Type B pancreatic cell (in vitro differentiated cells): ENCODE data around the gene CBR4. TPM values are rescaled to one million over a fixed set of nuclear protein-coding genes. Genes with fewer than 3 reads are reported as not detected.
"Not testable (repeated sequence)": the region's sequence is repeated elsewhere in the genome, so short reads cannot be mapped to it uniquely, and the experiment has no call there.

Experiments used
- DNase-seq: peaks from one replicate; pipeline ENCODE4 v3.0.0; 2021; ENCODE audit warnings: mixed read lengths; ENCODE audit not compliant: unreplicated experiment; ENCODE audit errors: extremely low spot score
- H3K27ac Mint-ChIP-seq: 2 replicates; pipeline ENCODE4 v1.8.0; 2021; ENCODE audit warnings: mild to moderate bottlenecking, mixed read lengths
- H3K27me3 Mint-ChIP-seq: 2 replicates; pipeline ENCODE4 v1.8.0; 2021; ENCODE audit warnings: mixed read lengths
- H3K36me3 Mint-ChIP-seq: 2 replicates; pipeline ENCODE4 v1.8.0; 2021; ENCODE audit warnings: mixed read lengths
- H3K4me1 Mint-ChIP-seq: one replicate; pipeline ENCODE4 v1.8.0; 2021; ENCODE audit warnings: mixed read lengths; ENCODE audit not compliant: unreplicated experiment
- H3K4me3 Mint-ChIP-seq: 2 replicates; pipeline ENCODE4 v1.8.0; 2021; ENCODE audit warnings: mild to moderate bottlenecking, mixed read lengths
- H3K9me3 Mint-ChIP-seq: 2 replicates; pipeline ENCODE4 v1.8.0; 2021; ENCODE audit warnings: mixed read lengths
- CTCF ChIP-seq: fragments of 200-600 bp; sonication (generic); conservative IDR thresholded peaks from 2 replicates; pipeline ENCODE4 v1.5.0; 2021; ENCODE audit warnings: antibody characterized with exemption, mild to moderate bottlenecking
- total RNA-seq: library from RNA; stranded (reverse); gene quantifications from 2 replicates; pipeline ENCODE4 v1.2.1, GENCODE V29; 2021; ENCODE audit warnings: low replicate concordance

The CBR4 gene
- total RNA-seq, 1 donor from 2014 or later, result 42.6 TPM

- Mint-ChIP-seq H3K36me3 (peaks cover 35% of the 10 kb centered on the region), H3K27me3 (no peaks in the 10 kb centered on the region), H3K9me3 (peaks cover 7% of the 10 kb centered on the region), H3K4me1 (no peaks in the 10 kb centered on the region), H3K4me3 (no peak overlapping the region), H3K27ac (no peak overlapping the region)
- no peak for DNase-seq
- no peak for TF ChIP-seq CTCF
These were observed 30.7 kb downstream of the CBR4 start for GRCh38 chr4:168979338-168979737.

DNA sequence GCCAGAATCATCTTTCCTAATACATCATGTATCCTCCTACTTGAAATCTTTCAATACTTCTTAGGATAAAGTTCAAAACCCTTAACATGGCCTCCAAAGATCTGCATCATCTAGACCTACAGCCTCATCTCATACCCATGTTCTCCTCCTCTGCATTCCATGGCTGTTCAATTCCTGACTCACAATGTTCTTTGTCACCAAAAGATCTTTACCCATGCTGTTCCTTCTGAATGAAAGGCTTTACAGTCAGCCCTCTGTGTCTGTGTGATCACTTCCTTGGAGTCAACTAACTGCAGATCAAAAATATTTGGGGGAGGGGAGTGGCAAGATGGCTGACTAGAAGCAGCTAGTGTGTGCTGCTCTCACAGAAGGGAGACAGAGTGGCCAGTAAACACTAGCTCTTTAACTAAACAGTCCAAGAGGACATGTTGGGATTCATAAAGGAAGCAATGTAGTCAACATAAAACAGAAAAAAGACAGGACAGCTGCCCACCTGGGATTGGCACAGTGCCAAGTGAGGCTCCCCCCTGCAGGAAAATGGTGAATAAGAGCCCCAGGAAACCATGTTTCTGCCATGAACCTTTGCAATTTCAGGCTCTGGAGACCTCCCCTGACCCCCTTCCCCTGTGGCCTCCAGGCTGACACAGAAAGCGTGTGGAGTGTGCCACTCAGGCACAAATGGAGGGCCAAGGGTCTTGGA is 31.9 kb downstream of the CBR4 start:
- TF ChIP-seq CTCF, result no peak
- H3K9me3 Mint-ChIP-seq, result peaks cover 11% of the 10 kb centered on the region
- H3K27ac Mint-ChIP-seq, result no peak overlapping the region
- H3K27me3 Mint-ChIP-seq, result no peaks in the 10 kb centered on the region
- H3K4me3 Mint-ChIP-seq, result no peak overlapping the region
- H3K36me3 Mint-ChIP-seq, result peaks cover 29% of the 10 kb centered on the region
- no peak for DNase-seq
- no peaks in the 10 kb centered on the region for H3K4me1 Mint-ChIP-seq

GRCh38 chr4:168972596-168972995 is 37.5 kb downstream of the CBR4 start:
- Mint-ChIP-seq H3K9me3 (peaks cover 14% of the 10 kb centered on the region), H3K27me3 (no peaks in the 10 kb centered on the region), H3K4me1 (no peaks in the 10 kb centered on the region), H3K36me3 (peaks cover 10% of the 10 kb centered on the region), H3K4me3 (no peak overlapping the region), H3K27ac (no peak overlapping the region)
- no peak for DNase-seq
- no peak for TF ChIP-seq CTCF

- TF ChIP-seq CTCF, result no peak
- Mint-ChIP-seq H3K27ac (no peak overlapping the region), H3K36me3 (peaks cover 17% of the 10 kb centered on the region), H3K27me3 (no peaks in the 10 kb centered on the region), H3K4me3 (no peak overlapping the region), H3K4me1 (no peaks in the 10 kb centered on the region), H3K9me3 (no peaks in the 10 kb centered on the region)
- DNase-seq, result no peak
These were observed 49.3 kb downstream of the CBR4 start for GRCh38 chr4:168960716-168961115.

GRCh38 chr4:168955674-168956073 is 54.4 kb downstream of the CBR4 start:
- H3K4me1 Mint-ChIP-seq, result no peaks in the 10 kb centered on the region
- no peaks in the 10 kb centered on the region for H3K27me3 Mint-ChIP-seq
- H3K27ac Mint-ChIP-seq, result no peak overlapping the region
- peaks cover 9% of the 10 kb centered on the region for H3K9me3 Mint-ChIP-seq
- TF ChIP-seq CTCF, result no peak
- DNase-seq, result no peak
- peaks cover 19% of the 10 kb centered on the region for H3K36me3 Mint-ChIP-seq
- H3K4me3 Mint-ChIP-seq, result no peak overlapping the region

- DNase-seq, H3K27me3 Mint-ChIP-seq, H3K4me1 Mint-ChIP-seq, H3K27ac Mint-ChIP-seq, H3K4me3 Mint-ChIP-seq, H3K9me3 Mint-ChIP-seq: not testable (repeated sequence)
- peaks cover 13% of the 10 kb centered on the region for H3K36me3 Mint-ChIP-seq
These were observed 57.2 kb downstream of the CBR4 start for GRCh38 chr4:168952821-168953246.
